ENCODE measurements around the gene C10orf90. TPM values are rescaled to one million over a fixed set of nuclear protein-coding genes. Genes with fewer than 3 reads are reported as not detected.

C10orf90 gene
- total RNA-seq, 1 donor: 0.72 TPM

- TF ChIP-seq CTCF (IDR thresholded peaks at IDR 0.05; ENCODE audit: extremely low read depth, low read depth, low read length): no peak
- no peaks in the 10 kb centered on the region for H3K79me2 ChIP-seq (ENCODE audit: insufficient read depth, low read length)
- no peak overlapping the region for H3K4me3 ChIP-seq (ENCODE audit: insufficient read depth, low read length)
- no peaks in the 10 kb centered on the region for H4K20me1 ChIP-seq (ENCODE audit: insufficient read depth, low read length)
- no peaks in the 10 kb centered on the region for H3K36me3 ChIP-seq (ENCODE audit: insufficient read depth, low read length)
- DNase-seq (ENCODE audit: insufficient read length, low spot score, missing footprints): no peak
- H3K4me2 ChIP-seq (ENCODE audit: insufficient read depth, low read length): no peak overlapping the region
- no peak overlapping the region for H3K27ac ChIP-seq (ENCODE audit: low read depth, low read length)
- peaks cover 21% of the 10 kb centered on the region for H3K27me3 ChIP-seq (ENCODE audit: insufficient read depth, low read length)
- no peaks in the 10 kb centered on the region for H3K9me3 ChIP-seq (ENCODE audit: low read depth, low read length)
- no peak overlapping the region for H2AFZ ChIP-seq (ENCODE audit: low read length)
- H3K4me1 ChIP-seq (ENCODE audit: insufficient read depth, low read length): no peaks in the 10 kb centered on the region
Measured at GRCh38 chr10:126595160-126595559, 75.3 kb downstream of the C10orf90 start.

- no peak for TF ChIP-seq CTCF (IDR thresholded peaks at IDR 0.05; ENCODE audit: extremely low read depth, low read depth, low read length)
- Histone ChIP-seq H3K27me3 (ENCODE audit: insufficient read depth, low read length) (peaks cover 28% of the 10 kb centered on the region), H3K4me2 (ENCODE audit: insufficient read depth, low read length) (no peak overlapping the region), H3K4me1 (ENCODE audit: insufficient read depth, low read length) (no peaks in the 10 kb centered on the region), H3K4me3 (ENCODE audit: insufficient read depth, low read length) (no peak overlapping the region), H4K20me1 (ENCODE audit: insufficient read depth, low read length) (no peaks in the 10 kb centered on the region), H3K27ac (ENCODE audit: low read depth, low read length) (no peak overlapping the region), H3K9me3 (ENCODE audit: low read depth, low read length) (no peaks in the 10 kb centered on the region), H3K36me3 (ENCODE audit: insufficient read depth, low read length) (no peaks in the 10 kb centered on the region), H2AFZ (ENCODE audit: low read length) (no peak overlapping the region), H3K79me2 (ENCODE audit: insufficient read depth, low read length) (no peaks in the 10 kb centered on the region)
- no peak for DNase-seq (ENCODE audit: insufficient read length, low spot score, missing footprints)
Measured at GRCh38 chr10:126593968-126594701, 76.4 kb downstream of the C10orf90 start.

GRCh38 chr10:126592901-126593300 is 77.6 kb downstream of the C10orf90 start:
- Histone ChIP-seq H3K79me2 (ENCODE audit: insufficient read depth, low read length) (no peaks in the 10 kb centered on the region), H4K20me1 (ENCODE audit: insufficient read depth, low read length) (no peaks in the 10 kb centered on the region), H3K4me3 (ENCODE audit: insufficient read depth, low read length) (no peak overlapping the region), H2AFZ (ENCODE audit: low read length) (no peak overlapping the region), H3K27ac (ENCODE audit: low read depth, low read length) (no peak overlapping the region), H3K4me1 (ENCODE audit: insufficient read depth, low read length) (no peaks in the 10 kb centered on the region), H3K36me3 (ENCODE audit: insufficient read depth, low read length) (no peaks in the 10 kb centered on the region), H3K27me3 (ENCODE audit: insufficient read depth, low read length) (peaks cover 28% of the 10 kb centered on the region), H3K4me2 (ENCODE audit: insufficient read depth, low read length) (no peak overlapping the region), H3K9me3 (ENCODE audit: low read depth, low read length) (no peaks in the 10 kb centered on the region)
- no peak for DNase-seq (ENCODE audit: insufficient read length, low spot score, missing footprints)
- TF ChIP-seq CTCF (IDR thresholded peaks at IDR 0.05; ENCODE audit: extremely low read depth, low read depth, low read length): no peak

- no peak for DNase-seq (ENCODE audit: insufficient read length, low spot score, missing footprints)
- H3K9me3 ChIP-seq (ENCODE audit: low read depth, low read length): no peaks in the 10 kb centered on the region
- no peak for TF ChIP-seq CTCF (IDR thresholded peaks at IDR 0.05; ENCODE audit: extremely low read depth, low read depth, low read length)
- H3K4me2 ChIP-seq (ENCODE audit: insufficient read depth, low read length): no peak overlapping the region
- H3K27ac ChIP-seq (ENCODE audit: low read depth, low read length): no peak overlapping the region
- H3K36me3 ChIP-seq (ENCODE audit: insufficient read depth, low read length): no peaks in the 10 kb centered on the region
- no peak overlapping the region for H3K4me3 ChIP-seq (ENCODE audit: insufficient read depth, low read length)
- H3K79me2 ChIP-seq (ENCODE audit: insufficient read depth, low read length): no peaks in the 10 kb centered on the region
- peaks cover 48% of the 10 kb centered on the region for H3K27me3 ChIP-seq (ENCODE audit: insufficient read depth, low read length)
- H4K20me1 ChIP-seq (ENCODE audit: insufficient read depth, low read length): no peaks in the 10 kb centered on the region
- no peak overlapping the region for H2AFZ ChIP-seq (ENCODE audit: low read length)
- no peaks in the 10 kb centered on the region for H3K4me1 ChIP-seq (ENCODE audit: insufficient read depth, low read length)
Measured at GRCh38 chr10:126588024-126588423, 82.5 kb downstream of the C10orf90 start.
